ENCODE results near the gene KCNH2. TPM values are rescaled to one million over a fixed set of nuclear protein-coding genes. Genes with fewer than 3 reads are reported as not detected.

The KCNH2 gene
- total and polyA plus RNA-seq, 4 donors: 0.18 to 74.6 (median 0.33) TPM; not detected in 1

DNA sequence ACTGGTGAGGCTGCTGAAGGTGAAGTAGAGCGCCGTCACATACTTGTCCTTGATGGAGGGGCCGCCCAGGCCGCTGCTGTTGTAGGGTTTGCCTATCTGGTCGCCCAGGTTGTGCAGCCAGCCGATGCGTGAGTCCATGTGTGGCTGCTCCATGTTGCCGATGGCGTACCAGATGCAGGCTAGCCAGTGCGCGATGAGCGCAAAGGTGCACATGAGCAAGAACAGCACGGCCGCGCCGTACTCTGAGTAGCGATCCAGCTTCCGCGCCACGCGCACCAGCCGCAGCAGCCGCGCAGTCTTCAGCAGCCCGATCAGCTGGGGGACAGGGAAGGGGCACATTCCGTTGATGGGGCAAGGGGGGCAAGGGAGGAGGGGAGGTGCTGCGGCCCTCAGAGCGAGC lies 26.6 kb downstream of the KCNH2 start:
- Histone ChIP-seq H3K9me3 (ENCODE audit: control insufficient read depth in 4 of 4, low read length in 3 of 4) (no peaks in the 10 kb centered on the region), H3K27ac (ENCODE audit: low read depth in 1 of 2, low read length in 2 of 2) (no peak overlapping the region), H3K9ac (ENCODE audit: low read depth in 1 of 2, low read length in 2 of 2) (no peak overlapping the region), H3K4me3 (ENCODE audit: low read depth in 1 of 3, low read length in 3 of 3) (no peak overlapping the region), H3K27me3 (ENCODE audit: control insufficient read depth in 4 of 4, insufficient read depth in 4 of 4, low read length in 3 of 4) (peaks cover 0 to 7% (median 0%) of the 10 kb centered on the region in 4 donors), H3K4me1 (ENCODE audit: control insufficient read depth in 4 of 4, insufficient read depth in 4 of 4, low read length in 3 of 4) (no peaks in the 10 kb centered on the region), H3K36me3 (ENCODE audit: control insufficient read depth in 4 of 4, insufficient read depth in 3 of 4, low read depth in 1 of 4, low read length in 3 of 4) (no peaks in the 10 kb centered on the region)
- no peak for TF ChIP-seq HNF4G (IDR thresholded peaks at IDR 0.05)
- TF ChIP-seq, protein P1, sequence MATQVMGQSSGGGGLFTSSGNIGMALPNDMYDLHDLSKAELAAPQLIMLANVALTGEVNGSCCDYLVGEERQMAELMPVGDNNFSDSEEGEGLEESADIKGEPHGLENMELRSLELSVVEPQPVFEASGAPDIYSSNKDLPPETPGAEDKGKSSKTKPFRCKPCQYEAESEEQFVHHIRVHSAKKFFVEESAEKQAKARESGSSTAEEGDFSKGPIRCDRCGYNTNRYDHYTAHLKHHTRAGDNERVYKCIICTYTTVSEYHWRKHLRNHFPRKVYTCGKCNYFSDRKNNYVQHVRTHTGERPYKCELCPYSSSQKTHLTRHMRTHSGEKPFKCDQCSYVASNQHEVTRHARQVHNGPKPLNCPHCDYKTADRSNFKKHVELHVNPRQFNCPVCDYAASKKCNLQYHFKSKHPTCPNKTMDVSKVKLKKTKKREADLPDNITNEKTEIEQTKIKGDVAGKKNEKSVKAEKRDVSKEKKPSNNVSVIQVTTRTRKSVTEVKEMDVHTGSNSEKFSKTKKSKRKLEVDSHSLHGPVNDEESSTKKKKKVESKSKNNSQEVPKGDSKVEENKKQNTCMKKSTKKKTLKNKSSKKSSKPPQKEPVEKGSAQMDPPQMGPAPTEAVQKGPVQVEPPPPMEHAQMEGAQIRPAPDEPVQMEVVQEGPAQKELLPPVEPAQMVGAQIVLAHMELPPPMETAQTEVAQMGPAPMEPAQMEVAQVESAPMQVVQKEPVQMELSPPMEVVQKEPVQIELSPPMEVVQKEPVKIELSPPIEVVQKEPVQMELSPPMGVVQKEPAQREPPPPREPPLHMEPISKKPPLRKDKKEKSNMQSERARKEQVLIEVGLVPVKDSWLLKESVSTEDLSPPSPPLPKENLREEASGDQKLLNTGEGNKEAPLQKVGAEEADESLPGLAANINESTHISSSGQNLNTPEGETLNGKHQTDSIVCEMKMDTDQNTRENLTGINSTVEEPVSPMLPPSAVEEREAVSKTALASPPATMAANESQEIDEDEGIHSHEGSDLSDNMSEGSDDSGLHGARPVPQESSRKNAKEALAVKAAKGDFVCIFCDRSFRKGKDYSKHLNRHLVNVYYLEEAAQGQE (IDR thresholded peaks at IDR 0.05): no peak
- TF ChIP-seq, protein P2, sequence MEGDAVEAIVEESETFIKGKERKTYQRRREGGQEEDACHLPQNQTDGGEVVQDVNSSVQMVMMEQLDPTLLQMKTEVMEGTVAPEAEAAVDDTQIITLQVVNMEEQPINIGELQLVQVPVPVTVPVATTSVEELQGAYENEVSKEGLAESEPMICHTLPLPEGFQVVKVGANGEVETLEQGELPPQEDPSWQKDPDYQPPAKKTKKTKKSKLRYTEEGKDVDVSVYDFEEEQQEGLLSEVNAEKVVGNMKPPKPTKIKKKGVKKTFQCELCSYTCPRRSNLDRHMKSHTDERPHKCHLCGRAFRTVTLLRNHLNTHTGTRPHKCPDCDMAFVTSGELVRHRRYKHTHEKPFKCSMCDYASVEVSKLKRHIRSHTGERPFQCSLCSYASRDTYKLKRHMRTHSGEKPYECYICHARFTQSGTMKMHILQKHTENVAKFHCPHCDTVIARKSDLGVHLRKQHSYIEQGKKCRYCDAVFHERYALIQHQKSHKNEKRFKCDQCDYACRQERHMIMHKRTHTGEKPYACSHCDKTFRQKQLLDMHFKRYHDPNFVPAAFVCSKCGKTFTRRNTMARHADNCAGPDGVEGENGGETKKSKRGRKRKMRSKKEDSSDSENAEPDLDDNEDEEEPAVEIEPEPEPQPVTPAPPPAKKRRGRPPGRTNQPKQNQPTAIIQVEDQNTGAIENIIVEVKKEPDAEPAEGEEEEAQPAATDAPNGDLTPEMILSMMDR (IDR thresholded peaks at IDR 0.05; ENCODE audit: low read depth, low read length, missing input control): no peak
- DNase-seq (ENCODE audit: low spot score): no peak
- 97% methylated on average over 28 of the region's 28 CpGs for WGBS

DNA sequence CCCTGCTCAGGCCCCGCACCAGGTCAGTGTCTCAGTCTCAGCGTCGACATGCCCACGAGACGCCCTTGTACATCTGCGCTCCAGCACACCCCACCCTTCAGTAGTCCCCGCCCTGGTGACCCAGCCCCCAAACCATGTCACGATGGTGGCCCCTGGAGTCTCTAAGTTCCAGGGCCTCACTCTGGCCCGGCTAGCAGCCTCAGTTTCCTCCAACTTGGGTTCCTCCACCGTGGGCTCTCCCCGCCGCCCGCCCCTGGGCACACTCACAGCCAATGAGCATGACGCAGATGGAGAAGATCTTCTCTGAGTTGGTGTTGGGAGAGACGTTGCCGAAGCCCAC lies 27.0 kb downstream of the KCNH2 start:
- no peak for TF ChIP-seq HNF4A (conservative IDR thresholded peaks at IDR 0.05)
- no peak for TF ChIP-seq YY1 (IDR thresholded peaks at IDR 0.05)
- TF ChIP-seq HNF4G (IDR thresholded peaks at IDR 0.05): no peak
- no peak for TF ChIP-seq JUND (IDR thresholded peaks at IDR 0.05)
- no peaks in the 10 kb centered on the region for H3K9me3 ChIP-seq (ENCODE audit: control insufficient read depth in 4 of 4, low read length in 3 of 4)
- H3K27me3 ChIP-seq (ENCODE audit: control insufficient read depth in 4 of 4, insufficient read depth in 4 of 4, low read length in 3 of 4): peaks cover 0 to 7% (median 0%) of the 10 kb centered on the region in 4 donors
- no peaks in the 10 kb centered on the region for H3K36me3 ChIP-seq (ENCODE audit: control insufficient read depth in 4 of 4, insufficient read depth in 3 of 4, low read depth in 1 of 4, low read length in 3 of 4)
- no peak overlapping the region for H3K27ac ChIP-seq (ENCODE audit: low read depth in 1 of 2, low read length in 2 of 2)
- H3K4me3 ChIP-seq (ENCODE audit: low read depth in 1 of 3, low read length in 3 of 3): no peak overlapping the region
- H3K4me1 ChIP-seq (ENCODE audit: control insufficient read depth in 4 of 4, insufficient read depth in 4 of 4, low read length in 3 of 4): no peaks in the 10 kb centered on the region
- WGBS: 96% methylated on average over 16 of the region's 16 CpGs
- H3K9ac ChIP-seq (ENCODE audit: low read depth in 1 of 2, low read length in 2 of 2): no peak overlapping the region
- no peak for DNase-seq (ENCODE audit: low spot score)

DNA sequence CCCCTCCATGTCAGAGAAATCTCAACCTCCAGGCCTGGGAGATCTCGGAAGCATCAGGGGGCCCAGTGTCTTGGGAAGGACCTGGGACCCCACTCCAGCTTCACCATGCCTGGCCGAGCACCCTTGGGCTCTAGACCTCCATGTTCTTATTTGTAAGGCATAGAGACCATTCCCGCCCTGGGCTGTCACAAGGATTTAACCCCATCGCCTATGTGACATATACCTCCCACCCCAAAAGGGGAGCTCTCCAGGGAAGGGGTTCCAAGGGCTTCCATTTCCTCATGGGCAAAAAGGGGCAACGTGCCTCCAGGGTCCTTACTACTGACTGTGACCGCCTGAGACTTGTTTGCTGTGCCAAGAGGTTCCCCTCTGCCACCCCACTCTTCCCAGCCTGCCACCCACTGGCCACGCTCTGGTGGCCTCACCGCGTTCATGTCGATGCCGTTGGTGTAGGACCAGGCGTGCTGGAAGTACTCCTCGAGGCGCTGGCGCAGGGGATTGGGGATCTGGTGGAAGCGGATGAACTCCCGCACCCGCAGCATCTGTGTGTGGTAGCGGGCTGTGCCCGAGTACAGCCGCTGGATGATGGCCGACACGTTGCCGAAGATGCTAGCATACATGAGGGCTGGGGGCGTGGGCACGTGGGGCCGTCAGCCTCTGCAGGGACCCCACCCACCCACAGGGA lies 27.5 kb downstream of the KCNH2 start:
- Histone ChIP-seq H3K9me3 (ENCODE audit: control insufficient read depth in 4 of 4, low read length in 3 of 4) (no peaks in the 10 kb centered on the region), H3K36me3 (ENCODE audit: control insufficient read depth in 4 of 4, insufficient read depth in 3 of 4, low read depth in 1 of 4, low read length in 3 of 4) (no peaks in the 10 kb centered on the region), H3K4me3 (ENCODE audit: low read depth in 1 of 3, low read length in 3 of 3) (no peak overlapping the region), H3K4me1 (ENCODE audit: control insufficient read depth in 4 of 4, insufficient read depth in 4 of 4, low read length in 3 of 4) (no peaks in the 10 kb centered on the region), H3K27ac (ENCODE audit: low read depth in 1 of 2, low read length in 2 of 2) (no peak overlapping the region), H3K27me3 (ENCODE audit: control insufficient read depth in 4 of 4, insufficient read depth in 4 of 4, low read length in 3 of 4) (peaks cover 0 to 4% (median under 1%) of the 10 kb centered on the region in 4 donors), H3K9ac (ENCODE audit: low read depth in 1 of 2, low read length in 2 of 2) (no peak overlapping the region)
- WGBS: 94% methylated on average over 27 of the region's 27 CpGs
- DNase-seq (ENCODE audit: low spot score): no peak
- TF ChIP-seq SP1 (IDR thresholded peaks at IDR 0.05) (no peak), RXRA (IDR thresholded peaks at IDR 0.05) (no peak), YY1 (IDR thresholded peaks at IDR 0.05) (no peak), NR2F2 (IDR thresholded peaks at IDR 0.05) (no peak), JUND (IDR thresholded peaks at IDR 0.05) (no peak), GABPA (IDR thresholded peaks at IDR 0.05 in 1 of 2, conservative IDR thresholded peaks at IDR 0.05 in 1 of 2) (no peak), TAF1 (conservative IDR thresholded peaks at IDR 0.05) (no peak), RAD21 (IDR thresholded peaks at IDR 0.05) (no peak), EGR1 (IDR thresholded peaks at IDR 0.05; ENCODE audit: low read depth in 2 of 2) (no peak), HNF4A (conservative IDR thresholded peaks at IDR 0.05) (no peak), FOXA2 (IDR thresholded peaks at IDR 0.05) (no peak), HNF4G (IDR thresholded peaks at IDR 0.05) (no peak)
- TF ChIP-seq, protein P3, sequence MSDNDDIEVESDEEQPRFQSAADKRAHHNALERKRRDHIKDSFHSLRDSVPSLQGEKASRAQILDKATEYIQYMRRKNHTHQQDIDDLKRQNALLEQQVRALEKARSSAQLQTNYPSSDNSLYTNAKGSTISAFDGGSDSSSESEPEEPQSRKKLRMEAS (IDR thresholded peaks at IDR 0.05): no peak
- TF ChIP-seq, protein P2 (IDR thresholded peaks at IDR 0.05; ENCODE audit: low read depth, low read length, missing input control): no peak
- TF ChIP-seq, protein P4, sequence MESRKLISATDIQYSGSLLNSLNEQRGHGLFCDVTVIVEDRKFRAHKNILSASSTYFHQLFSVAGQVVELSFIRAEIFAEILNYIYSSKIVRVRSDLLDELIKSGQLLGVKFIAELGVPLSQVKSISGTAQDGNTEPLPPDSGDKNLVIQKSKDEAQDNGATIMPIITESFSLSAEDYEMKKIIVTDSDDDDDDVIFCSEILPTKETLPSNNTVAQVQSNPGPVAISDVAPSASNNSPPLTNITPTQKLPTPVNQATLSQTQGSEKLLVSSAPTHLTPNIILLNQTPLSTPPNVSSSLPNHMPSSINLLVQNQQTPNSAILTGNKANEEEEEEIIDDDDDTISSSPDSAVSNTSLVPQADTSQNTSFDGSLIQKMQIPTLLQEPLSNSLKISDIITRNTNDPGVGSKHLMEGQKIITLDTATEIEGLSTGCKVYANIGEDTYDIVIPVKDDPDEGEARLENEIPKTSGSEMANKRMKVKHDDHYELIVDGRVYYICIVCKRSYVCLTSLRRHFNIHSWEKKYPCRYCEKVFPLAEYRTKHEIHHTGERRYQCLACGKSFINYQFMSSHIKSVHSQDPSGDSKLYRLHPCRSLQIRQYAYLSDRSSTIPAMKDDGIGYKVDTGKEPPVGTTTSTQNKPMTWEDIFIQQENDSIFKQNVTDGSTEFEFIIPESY (IDR thresholded peaks at IDR 0.05): no peak
